Endothelial cell of umbilical vein (primary cell): ENCODE measurements around the gene ARHGAP20. TPM values are rescaled to one million over a fixed set of nuclear protein-coding genes. Genes with fewer than 3 reads are reported as not detected.

Source experiments
- BruUV-seq: library from RNA; stranded (reverse); fragments of 400-500 nt; replicated peaks from 2 replicates; lab custom pipeline; 2021; lab: Mats Ljungman, UMichigan
- CTCF ChIA-PET: fragments of 300-600, 350-600 bp; sonication (Branson Sonifier 250); formaldehyde crosslinking; loops from one replicate; lab custom pipeline; 2021; ENCODE audit warnings: antibody characterized with exemption, inconsistent platforms; lab: Charles Lee
- POLR2A ChIA-PET: fragments of 300-600, 350-600 bp; sonication (Branson Sonifier 250); formaldehyde crosslinking; loops from one replicate; lab custom pipeline; 2021; ENCODE audit warnings: antibody characterized with exemption, inconsistent platforms; lab: Charles Lee
- DNase-seq: peaks from one replicate; pipeline ENCODE4 v3.0.0-alpha.2; 2011; ENCODE audit warnings: low read depth, low spot score
- FAIRE-seq: peaks from 2 replicates; lab custom pipeline; 2011; peaks lifted over from hg19 to GRCh38; lab: Jason Lieb, UNC
- H2AFZ ChIP-seq: 2 replicates; pipeline ENCODE4 v1.6.0; 2012; ENCODE audit warnings: low read depth, low read length, control low read depth, inconsistent platforms
- H3K27ac ChIP-seq: 2 replicates; pipeline ENCODE4 v1.5.1; 2011; ENCODE audit warnings: low read depth, mild to moderate bottlenecking, control low read depth, low read length, moderate library complexity; ENCODE audit not compliant: insufficient read depth
- H3K27me3 ChIP-seq, 2 experiments: 2 replicates each; pipeline versions ENCODE4 v1.6.0 to v1.6.1; 2011; ENCODE audit warnings: low read length in 2 of 2, mixed read lengths in 1 of 2; ENCODE audit not compliant: control insufficient read depth in 2 of 2, insufficient read depth in 2 of 2
- H3K36me3 ChIP-seq, 2 experiments: 2 replicates in 1 of 2; 3 replicates in 1 of 2; pipeline ENCODE4 v1.5.1; 2011; ENCODE audit warnings: low read length in 2 of 2, mild to moderate bottlenecking in 1 of 2, moderate library complexity in 1 of 2; ENCODE audit not compliant: control insufficient read depth in 2 of 2, insufficient read depth in 2 of 2; ENCODE audit errors: extremely low read depth in 1 of 2
- H3K4me1 ChIP-seq: 3 replicates; pipeline ENCODE4 v1.5.1; 2011; ENCODE audit warnings: mild to moderate bottlenecking, low read length; ENCODE audit not compliant: control insufficient read depth, insufficient read depth; ENCODE audit errors: extremely low read depth
- H3K4me2 ChIP-seq: 2 replicates; pipeline ENCODE4 v1.6.1; 2011; ENCODE audit warnings: low read length, control low read depth, mixed read lengths; ENCODE audit not compliant: insufficient read depth
- H3K4me3 ChIP-seq, 3 experiments: fragments of 200-600 bp in 1 of 3; sonication (generic), shearing (Covaris generic) in 1 of 3; replicated peaks in 1 of 3; 2 replicates each; pipeline ENCODE4 v1.5.1; 2011 to 2016; ENCODE audit warnings: control low read depth in 3 of 3, low read length in 3 of 3, mild to moderate bottlenecking in 2 of 3, inconsistent platforms in 1 of 3, low read depth in 1 of 3, moderate library complexity in 1 of 3; ENCODE audit not compliant: insufficient read depth in 1 of 3
- H3K79me2 ChIP-seq: 2 replicates; pipeline ENCODE4 v1.6.0; 2012; ENCODE audit warnings: low read length, inconsistent platforms; ENCODE audit not compliant: control insufficient read depth, insufficient read depth
- H3K9ac ChIP-seq: replicated peaks from 2 replicates; pipeline ENCODE3; 2011; ENCODE audit warnings: low read length, control low read depth; ENCODE audit not compliant: insufficient read depth; ENCODE audit errors: extremely low read depth
- H3K9me1 ChIP-seq: replicated peaks from 3 replicates; pipeline ENCODE4 v1.6.0; 2011; ENCODE audit warnings: mild to moderate bottlenecking, low read length; ENCODE audit not compliant: control insufficient read depth, insufficient read depth; ENCODE audit errors: extremely low read depth
- H3K9me3 ChIP-seq: replicated peaks from 2 replicates; pipeline ENCODE4 v1.5.1; 2012; ENCODE audit warnings: low read length, inconsistent platforms; ENCODE audit not compliant: control insufficient read depth, insufficient read depth
- H4K20me1 ChIP-seq: replicated peaks from 2 replicates; pipeline ENCODE3; 2011; ENCODE audit warnings: mild to moderate bottlenecking, low read length; ENCODE audit not compliant: control insufficient read depth, insufficient read depth; ENCODE audit errors: extremely low read depth
- EZH2 ChIP-seq: IDR thresholded peaks from 2 replicates; pipeline ENCODE4 v1.6.1; 2012; ENCODE audit warnings: borderline replicate concordance, low read depth, mild to moderate bottlenecking, moderate library complexity, low read length, inconsistent platforms; ENCODE audit not compliant: severe bottlenecking
- FOS ChIP-seq: IDR thresholded peaks from 2 replicates; pipeline ENCODE4 v1.6.1; 2011; ENCODE audit warnings: mild to moderate bottlenecking, low read length, moderate library complexity, borderline replicate concordance; ENCODE audit not compliant: insufficient read depth
- GATA2 ChIP-seq: IDR thresholded peaks from 2 replicates; pipeline ENCODE4 v1.7.0; 2011; ENCODE audit warnings: low read depth, mild to moderate bottlenecking, moderate library complexity, mixed read lengths, low read length; ENCODE audit not compliant: insufficient read length, insufficient read depth
- JUN ChIP-seq: IDR thresholded peaks from 2 replicates; pipeline ENCODE4 v1.6.1; 2011; ENCODE audit warnings: borderline replicate concordance, low read depth; ENCODE audit not compliant: insufficient read length, insufficient read depth
- MAX ChIP-seq: IDR thresholded peaks from 2 replicates; pipeline ENCODE4 v1.6.1; 2011; ENCODE audit not compliant: insufficient read depth, insufficient read length
- MYC ChIP-seq: IDR thresholded peaks from one replicate; pipeline ENCODE4 v1.6.1; 2011; ENCODE audit warnings: mild to moderate bottlenecking, low read depth, low read length
- POLR2A ChIP-seq: IDR thresholded peaks from 2 replicates; pipeline ENCODE4 v1.6.1; 2012; ENCODE audit warnings: low read depth, mild to moderate bottlenecking, control low read depth, low read length
- POLR2AphosphoS5 ChIP-seq: IDR thresholded peaks from 2 replicates; pipeline ENCODE4 v1.6.1; 2012; ENCODE audit warnings: low read depth, mild to moderate bottlenecking, control low read depth, low read length, moderate library complexity; ENCODE audit not compliant: insufficient read depth
- dilution Hi-C: fragments of 300-500 bp; cut with MboI; formaldehyde crosslinking; loops from one replicate; pipeline ENCODE4 v1.15.0; 2019; ENCODE audit warnings: low sequenced_read_pairs; ENCODE audit not compliant: extremely low pct_ligation_motif_present
- intact Hi-C: fragments of 100-400 bp; cut with micrococcal nuclease; formaldehyde crosslinking; loops from one replicate; pipeline ENCODE4 v1.10.0; 2022
- polyA plus RNA-seq, 4 experiments: library from polyadenylated mRNA; depleted of rRNA in 3 of 4; stranded (reverse) in 3 of 4; unstranded in 1 of 4; fragments of >200 nt; gene quantifications; 2 replicates each; pipeline versions ENCODE4 v1.2.1 to v1.2.3, GENCODE V29; 2011 to 2012; ENCODE audit warnings: missing spikeins in 1 of 4
- total RNA-seq: library from RNA; stranded (reverse); gene quantifications from 2 replicates; pipeline ENCODE4 v1.2.3, GENCODE V29; 2021
- TF ChIP-seq, protein P1 (sequence below), 2 donors: IDR thresholded peaks; 1 replicate in 1 of 2; 2 replicates in 1 of 2; pipeline ENCODE4 v1.5.1; 2011; ENCODE audit warnings: low read length in 2 of 2, mild to moderate bottlenecking in 2 of 2, moderate library complexity in 2 of 2, control low read depth in 1 of 2, inconsistent platforms in 1 of 2, low read depth in 1 of 2; ENCODE audit not compliant: insufficient read depth in 1 of 2; ENCODE audit errors: extremely low read depth in 1 of 2

The ARHGAP20 gene
- total and polyA plus RNA-seq, 2 donors (not counting 3 experiments of a cell fraction or from before 2014, with no cell fraction given), result 0.51 to 1.1 TPM

- POLR2A ChIA-PET, result no interaction called here
These were observed 49.8 kb upstream of the ARHGAP20 start for GRCh38 chr11:110761991-110762390.

GRCh38 chr11:110761131-110761530 lies 48.9 kb upstream of the ARHGAP20 start:
- Histone ChIP-seq H3K9me3 (no peaks in the 10 kb centered on the region), H3K27me3 (no peaks in the 10 kb centered on the region), H4K20me1 (no peaks in the 10 kb centered on the region), H3K9me1 (no peaks in the 10 kb centered on the region), H2AFZ (no peak overlapping the region), H3K9ac (no peak overlapping the region), H3K36me3 (no peaks in the 10 kb centered on the region), H3K4me2 (no peak overlapping the region), H3K4me3 (no peak overlapping the region), H3K27ac (no peak overlapping the region), H3K4me1 (peaks cover 3% of the 10 kb centered on the region), H3K79me2 (no peaks in the 10 kb centered on the region)
- no peak for DNase-seq
- no TSS peak for BruUV-seq
- CTCF ChIA-PET, result interaction anchor here (1.2 to 1.3 kb wide), 2 partner anchors 8 to 23 kb away, joined by 3 read pairs; no protein-coding TSS in a partner anchor
- intact Hi-C loops (no loop called here), dilution Hi-C loops (no loop called here)
- POLR2A ChIA-PET, result no interaction called here
- TF ChIP-seq, protein P1, sequence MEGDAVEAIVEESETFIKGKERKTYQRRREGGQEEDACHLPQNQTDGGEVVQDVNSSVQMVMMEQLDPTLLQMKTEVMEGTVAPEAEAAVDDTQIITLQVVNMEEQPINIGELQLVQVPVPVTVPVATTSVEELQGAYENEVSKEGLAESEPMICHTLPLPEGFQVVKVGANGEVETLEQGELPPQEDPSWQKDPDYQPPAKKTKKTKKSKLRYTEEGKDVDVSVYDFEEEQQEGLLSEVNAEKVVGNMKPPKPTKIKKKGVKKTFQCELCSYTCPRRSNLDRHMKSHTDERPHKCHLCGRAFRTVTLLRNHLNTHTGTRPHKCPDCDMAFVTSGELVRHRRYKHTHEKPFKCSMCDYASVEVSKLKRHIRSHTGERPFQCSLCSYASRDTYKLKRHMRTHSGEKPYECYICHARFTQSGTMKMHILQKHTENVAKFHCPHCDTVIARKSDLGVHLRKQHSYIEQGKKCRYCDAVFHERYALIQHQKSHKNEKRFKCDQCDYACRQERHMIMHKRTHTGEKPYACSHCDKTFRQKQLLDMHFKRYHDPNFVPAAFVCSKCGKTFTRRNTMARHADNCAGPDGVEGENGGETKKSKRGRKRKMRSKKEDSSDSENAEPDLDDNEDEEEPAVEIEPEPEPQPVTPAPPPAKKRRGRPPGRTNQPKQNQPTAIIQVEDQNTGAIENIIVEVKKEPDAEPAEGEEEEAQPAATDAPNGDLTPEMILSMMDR (IDR thresholded peaks at IDR 0.05; ENCODE audit: extremely low read depth in 1 of 2, insufficient read depth in 1 of 2, low read depth in 1 of 2, low read length in 2 of 2), result no peak
- TF ChIP-seq FOS, result no peak
- no peak for TF ChIP-seq POLR2A
- no peak for TF ChIP-seq GATA2
- TF ChIP-seq JUN, result no peak
- TF ChIP-seq MYC, result no peak
- TF ChIP-seq MAX, result no peak
- TF ChIP-seq POLR2AphosphoS5, result no peak
- TF ChIP-seq EZH2, result no peak
- no peak for FAIRE-seq

More at GRCh38 chr11:110761991-110762390, 49.8 kb upstream of the ARHGAP20 start:
- H4K20me1 ChIP-seq, result no peaks in the 10 kb centered on the region
- H3K27me3 ChIP-seq, result no peaks in the 10 kb centered on the region
- FAIRE-seq (no peak), DNase-seq (peak; percentile 65)
- H3K9ac ChIP-seq, result no peak overlapping the region
- dilution Hi-C loops, result no loop called here
- peaks cover 3% of the 10 kb centered on the region for H3K4me1 ChIP-seq
- H3K27ac ChIP-seq, result no peak overlapping the region
- CTCF ChIA-PET, result interaction anchor here (1.1 to 1.3 kb wide), 2 partner anchors 9 to 11 kb away, joined by 3 read pairs; no protein-coding TSS in a partner anchor
- H2AFZ ChIP-seq, result no peak overlapping the region
- intact Hi-C loops, result no loop called here
- no peak overlapping the region for H3K4me2 ChIP-seq
- TF ChIP-seq MAX, result no peak
- TF ChIP-seq FOS, result no peak
- no peak for TF ChIP-seq GATA2
- no peak for TF ChIP-seq POLR2A
- H3K9me1 ChIP-seq, result no peaks in the 10 kb centered on the region
- H3K36me3 ChIP-seq, result no peaks in the 10 kb centered on the region
- no peak overlapping the region for H3K4me3 ChIP-seq
- no peaks in the 10 kb centered on the region for H3K9me3 ChIP-seq
- BruUV-seq, result no TSS peak
- no peaks in the 10 kb centered on the region for H3K79me2 ChIP-seq
